Esophagus squamous epithelium (tissue), 5 donors: ENCODE data around the gene NDUFV1. TPM values are rescaled to one million over a fixed set of nuclear protein-coding genes. Genes with fewer than 3 reads are reported as not detected.
"Not testable (repeated sequence)": the region's sequence is repeated elsewhere in the genome, so short reads cannot be mapped to it uniquely, and the experiment has no call there.

Experiments
- DNase-seq: peaks from one replicate; lab custom pipeline; 2025; lab: John Stamatoyannopoulos, UW
- H3K27ac ChIP-seq, 4 donors: fragments of 200-600 bp; sonication (generic); one replicate each; pipeline ENCODE4 v1.5.1; 2016 to 2019; ENCODE audit warnings: mild to moderate bottlenecking in 1 of 4
- H3K27me3 ChIP-seq, 4 donors: fragments of 200-600 bp; sonication (generic); 1 replicate in 3 of 4; 2 replicates in 1 of 4; pipeline versions ENCODE4 v1.5.1 to v1.6.0; 2017 to 2021; ENCODE audit warnings: antibody characterized with exemption in 1 of 4
- H3K36me3 ChIP-seq, 3 donors: fragments of 200-600 bp; sonication (generic); one replicate each; pipeline ENCODE4 v1.5.1; 2016 to 2019
- H3K4me1 ChIP-seq, 3 donors: fragments of 200-600 bp; sonication (generic); one replicate each; pipeline ENCODE4 v1.5.1; 2017 to 2019
- H3K4me3 ChIP-seq, 4 donors: fragments of 200-600 bp; sonication (generic); 1 replicate in 3 of 4; 2 replicates in 1 of 4; pipeline ENCODE4 v1.5.1; 2016 to 2019; ENCODE audit warnings: mild to moderate bottlenecking in 2 of 4, moderate library complexity in 1 of 4
- H3K9me3 ChIP-seq, 3 donors: fragments of 200-600 bp; sonication (generic); one replicate each; pipeline ENCODE4 v1.5.1; 2016 to 2019
- CTCF ChIP-seq, 6 experiments: fragments of 450-650 bp in 4 of 6; fragments of 200-600 bp in 2 of 6; sonication (generic) in 2 of 6; IDR thresholded peaks; one replicate each; pipeline ENCODE4 v1.5.1; 2016 to 2019; ENCODE audit warnings: antibody characterized with exemption in 6 of 6, mild to moderate bottlenecking in 4 of 6, moderate library complexity in 4 of 6
- POLR2A ChIP-seq, 4 donors: fragments of 450-650 bp; IDR thresholded peaks; one replicate each; pipeline ENCODE4 v1.6.1; 2017; ENCODE audit warnings: antibody characterized with exemption in 4 of 4, mild to moderate bottlenecking in 4 of 4, moderate library complexity in 3 of 4
- WGBS, 2 donors: methylation state at CpG; one replicate each; pipeline ENCODE4 v1.1.5; 2018; 5-methylcytosine and 5-hydroxymethylcytosine counted together
- intact Hi-C: fragments of 100-400 bp; cut with DNase I; formaldehyde crosslinking; loops from one replicate; pipeline ENCODE4 v1.15.0; 2022
- total RNA-seq, 4 donors: library from RNA; depleted of rRNA; stranded (reverse); fragments of >200 nt; gene quantifications; one replicate each; pipeline ENCODE4 v1.1.0, GENCODE V29; 2016
- donor health status: DM: yes; HTN: yes; CAD: no.

Gene NDUFV1
- total RNA-seq, 4 donors from 2014 or later: 206 to 260 (median 254) TPM

- TF ChIP-seq CTCF (IDR thresholded peaks at IDR 0.05) (no peak), POLR2A (IDR thresholded peaks at IDR 0.05) (no peak)
- no peak overlapping the region for H3K27ac ChIP-seq
- no peaks in the 10 kb centered on the region for H3K36me3 ChIP-seq
- peaks cover 0 to 22% (median 13%) of the 10 kb centered on the region in 3 donors for H3K4me1 ChIP-seq
- H3K4me3 ChIP-seq: no peak overlapping the region
- peaks cover 0 to 7% (median 0%) of the 10 kb centered on the region in 4 donors for H3K27me3 ChIP-seq
- DNase-seq: no peak
- no peaks in the 10 kb centered on the region for H3K9me3 ChIP-seq
- intact Hi-C loops: no loop called here
- 52 to 53% methylated on average over 3 of the region's 3 CpGs for WGBS, 2 donors
Observed at GRCh38 chr11:67594480-67594879, 12.3 kb upstream of the NDUFV1 start.

- no peak overlapping the region for H3K4me3 ChIP-seq
- H3K27ac ChIP-seq: no peak overlapping the region
- no peak for DNase-seq
- intact Hi-C loops: no loop called here
- WGBS, 2 donors: 78 to 83% methylated on average over 1 of the region's 1 CpG
- H3K9me3 ChIP-seq: no peaks in the 10 kb centered on the region
- H3K36me3 ChIP-seq: no peaks in the 10 kb centered on the region
- H3K27me3 ChIP-seq: peaks cover 0 to 7% (median 0%) of the 10 kb centered on the region in 4 donors
- H3K4me1 ChIP-seq: peaks cover 0 to 22% (median 13%) of the 10 kb centered on the region in 3 donors
- TF ChIP-seq POLR2A (IDR thresholded peaks at IDR 0.05) (no peak), CTCF (IDR thresholded peaks at IDR 0.05) (no peak)
Observed at GRCh38 chr11:67596753-67597300, 9.9 kb upstream of the NDUFV1 start.

- H3K36me3 ChIP-seq, H3K9me3 ChIP-seq, DNase-seq, H3K27ac ChIP-seq, H3K4me3 ChIP-seq, intact Hi-C loops, H3K27me3 ChIP-seq: not testable (repeated sequence)
- H3K4me1 ChIP-seq: peaks cover 0 to 21% (median 13%) of the 10 kb centered on the region in 3 donors
- WGBS, 2 donors: no CpG with 5 or more reads among the region's 3 CpGs
Observed at GRCh38 chr11:67597458-67597857, 9.3 kb upstream of the NDUFV1 start.

GRCh38 chr11:67597963-67598362 is 8.8 kb upstream of the NDUFV1 start:
- H3K27me3 ChIP-seq, DNase-seq, H3K4me3 ChIP-seq, H3K9me3 ChIP-seq, H3K27ac ChIP-seq, H3K36me3 ChIP-seq, intact Hi-C loops: not testable (repeated sequence)
- WGBS, 2 donors: no CpG with 5 or more reads among the region's 26 CpGs
- peaks cover 0 to 16% (median 8%) of the 10 kb centered on the region in 3 donors for H3K4me1 ChIP-seq

- Histone ChIP-seq H3K9me3 (no peaks in the 10 kb centered on the region), H3K27me3 (peaks cover 0 to 7% (median 0%) of the 10 kb centered on the region in 4 donors), H3K36me3 (no peaks in the 10 kb centered on the region), H3K27ac (no peak overlapping the region), H3K4me1 (peaks cover 0 to 4% (median 0%) of the 10 kb centered on the region in 3 donors), H3K4me3 (no peak overlapping the region)
- TF ChIP-seq POLR2A (IDR thresholded peaks at IDR 0.05): no peak
- TF ChIP-seq CTCF (IDR thresholded peaks at IDR 0.05): no peak
- intact Hi-C loops: no loop called here
- 64% methylated on average over 1 of the region's 1 CpG; no CpG with 5 or more reads in 1 of the 2 donors for WGBS, 2 donors
- DNase-seq: no peak
Observed at GRCh38 chr11:67599149-67599548, 7.6 kb upstream of the NDUFV1 start.

GRCh38 chr11:67600324-67601029 is 6.3 kb upstream of the NDUFV1 start:
- H3K36me3 ChIP-seq: no peaks in the 10 kb centered on the region
- TF ChIP-seq CTCF (IDR thresholded peaks at IDR 0.05): no peak
- TF ChIP-seq POLR2A (IDR thresholded peaks at IDR 0.05): no peak
- H3K4me1 ChIP-seq: peaks cover 0 to 13% (median 0%) of the 10 kb centered on the region in 3 donors
- peaks cover 0 to 7% (median 0%) of the 10 kb centered on the region in 4 donors for H3K27me3 ChIP-seq
- intact Hi-C loops: no loop called here
- no peak overlapping the region for H3K27ac ChIP-seq
- no peak overlapping the region for H3K4me3 ChIP-seq
- no peaks in the 10 kb centered on the region for H3K9me3 ChIP-seq
- 49 to 66% methylated on average over 7 of the region's 7 CpGs for WGBS, 2 donors
- DNase-seq: no peak
